ENCODE measurements around the gene HDAC9. TPM values are rescaled to one million over a fixed set of nuclear protein-coding genes. Genes with fewer than 3 reads are reported as not detected.

Gene HDAC9
- total RNA-seq, 1 donor from 2014 or later: 27.6 TPM

DNA sequence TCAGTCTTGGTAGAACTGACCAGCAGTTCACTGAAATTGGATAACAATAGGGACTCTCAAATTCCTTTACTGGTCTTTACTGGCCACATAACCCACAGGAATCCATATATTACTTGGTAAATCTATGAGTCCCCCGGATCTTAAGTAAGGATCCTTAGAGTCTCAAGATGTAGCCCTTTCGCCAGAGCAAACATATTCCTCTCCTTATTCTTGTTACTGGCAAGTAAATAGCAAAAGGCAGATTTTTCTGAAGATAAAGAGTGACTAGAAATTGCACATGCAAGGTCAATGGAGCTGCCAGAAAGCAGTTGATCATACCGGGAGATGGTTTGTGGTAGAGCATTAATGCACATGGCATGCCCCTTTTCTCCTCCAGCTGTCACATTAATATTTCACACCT, 283.0 kb downstream of the HDAC9 start:
- peaks cover 28% of the 10 kb centered on the region for H3K4me1 Mint-ChIP-seq (ENCODE audit: low read depth, unreplicated experiment)
- H3K27ac Mint-ChIP-seq (ENCODE audit: unreplicated experiment): peak overlapping the region; percentile 67
- no peaks in the 10 kb centered on the region for H3K9me3 Mint-ChIP-seq (ENCODE audit: unreplicated experiment)
- Histone ChIP-seq H4K20me1 (ENCODE audit: insufficient read depth, low read length) (no peaks in the 10 kb centered on the region), H3K27me3 (ENCODE audit: insufficient read depth, low read length) (no peaks in the 10 kb centered on the region), H3K79me2 (ENCODE audit: insufficient read depth, low read length) (no peaks in the 10 kb centered on the region), H2AFZ (ENCODE audit: low read depth, low read length) (no peak overlapping the region), H3K4me3 (ENCODE audit: insufficient read depth, low read depth, low read length) (no peak overlapping the region), H3K4me1 (ENCODE audit: insufficient read depth, low read length) (peaks cover 11% of the 10 kb centered on the region), H3K9me3 (ENCODE audit: insufficient read depth, low read depth, low read length) (no peaks in the 10 kb centered on the region), H3K36me3 (ENCODE audit: insufficient read depth, low read length) (no peaks in the 10 kb centered on the region), H3K9ac (ENCODE audit: low read length) (no peak overlapping the region), H3K4me2 (ENCODE audit: low read length) (peak overlapping the region; percentile 34), H3K27ac (ENCODE audit: low read depth, low read length) (no peak overlapping the region)
- DNase-seq (ENCODE audit: low read depth) (peak; percentile 99), FAIRE-seq (no peak)
- no peaks in the 10 kb centered on the region for H3K27me3 Mint-ChIP-seq (ENCODE audit: low read depth, unreplicated experiment)
- TF ChIP-seq EZH2 (IDR thresholded peaks at IDR 0.05; ENCODE audit: insufficient read depth, low read length): no peak
- TF ChIP-seq, protein P1, sequence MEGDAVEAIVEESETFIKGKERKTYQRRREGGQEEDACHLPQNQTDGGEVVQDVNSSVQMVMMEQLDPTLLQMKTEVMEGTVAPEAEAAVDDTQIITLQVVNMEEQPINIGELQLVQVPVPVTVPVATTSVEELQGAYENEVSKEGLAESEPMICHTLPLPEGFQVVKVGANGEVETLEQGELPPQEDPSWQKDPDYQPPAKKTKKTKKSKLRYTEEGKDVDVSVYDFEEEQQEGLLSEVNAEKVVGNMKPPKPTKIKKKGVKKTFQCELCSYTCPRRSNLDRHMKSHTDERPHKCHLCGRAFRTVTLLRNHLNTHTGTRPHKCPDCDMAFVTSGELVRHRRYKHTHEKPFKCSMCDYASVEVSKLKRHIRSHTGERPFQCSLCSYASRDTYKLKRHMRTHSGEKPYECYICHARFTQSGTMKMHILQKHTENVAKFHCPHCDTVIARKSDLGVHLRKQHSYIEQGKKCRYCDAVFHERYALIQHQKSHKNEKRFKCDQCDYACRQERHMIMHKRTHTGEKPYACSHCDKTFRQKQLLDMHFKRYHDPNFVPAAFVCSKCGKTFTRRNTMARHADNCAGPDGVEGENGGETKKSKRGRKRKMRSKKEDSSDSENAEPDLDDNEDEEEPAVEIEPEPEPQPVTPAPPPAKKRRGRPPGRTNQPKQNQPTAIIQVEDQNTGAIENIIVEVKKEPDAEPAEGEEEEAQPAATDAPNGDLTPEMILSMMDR (IDR thresholded peaks at IDR 0.05; ENCODE audit: insufficient read depth, low read depth, low read length): no peak
- peaks cover 2% of the 10 kb centered on the region for H3K36me3 Mint-ChIP-seq (ENCODE audit: low read depth, unreplicated experiment)
- no peak overlapping the region for H3K4me3 Mint-ChIP-seq (ENCODE audit: unreplicated experiment)

DNA sequence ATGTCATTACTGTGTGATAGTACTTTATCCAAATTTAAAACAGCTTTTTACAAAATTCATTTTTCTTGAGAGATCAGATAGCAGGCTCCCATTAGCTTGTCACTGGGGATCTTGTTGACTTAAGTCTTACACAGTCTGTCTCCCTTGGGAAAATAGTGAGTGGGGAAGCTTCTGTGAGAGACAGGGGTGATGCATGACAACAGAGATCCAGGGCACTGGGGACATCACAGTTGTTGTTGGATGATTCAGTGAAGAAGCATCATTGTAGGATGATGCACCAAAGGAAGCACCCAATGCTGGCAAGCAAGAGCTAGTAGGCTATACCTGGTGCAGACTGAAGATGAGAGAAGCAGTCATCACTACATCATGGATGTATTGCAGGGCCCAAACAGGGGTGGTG, 284.7 kb downstream of the HDAC9 start:
- DNase-seq (ENCODE audit: low read depth): no peak
- no peak overlapping the region for H3K4me2 ChIP-seq (ENCODE audit: low read length)
- H3K27ac ChIP-seq (ENCODE audit: low read depth, low read length): no peak overlapping the region
- H4K20me1 ChIP-seq (ENCODE audit: insufficient read depth, low read length): no peaks in the 10 kb centered on the region
- no peaks in the 10 kb centered on the region for H3K9me3 ChIP-seq (ENCODE audit: insufficient read depth, low read depth, low read length)
- no peaks in the 10 kb centered on the region for H3K79me2 ChIP-seq (ENCODE audit: insufficient read depth, low read length)
- H3K36me3 Mint-ChIP-seq (ENCODE audit: low read depth, unreplicated experiment): peaks cover 2% of the 10 kb centered on the region
- no peaks in the 10 kb centered on the region for H3K27me3 Mint-ChIP-seq (ENCODE audit: low read depth, unreplicated experiment)
- H2AFZ ChIP-seq (ENCODE audit: low read depth, low read length): no peak overlapping the region
- H3K27me3 ChIP-seq (ENCODE audit: insufficient read depth, low read length): no peaks in the 10 kb centered on the region
- no peak for FAIRE-seq
- H3K36me3 ChIP-seq (ENCODE audit: insufficient read depth, low read length): no peaks in the 10 kb centered on the region
- no peaks in the 10 kb centered on the region for H3K9me3 Mint-ChIP-seq (ENCODE audit: unreplicated experiment)
- H3K4me1 Mint-ChIP-seq (ENCODE audit: low read depth, unreplicated experiment): peaks cover 28% of the 10 kb centered on the region
- H3K4me1 ChIP-seq (ENCODE audit: insufficient read depth, low read length): peaks cover 11% of the 10 kb centered on the region
- TF ChIP-seq, protein P1 (IDR thresholded peaks at IDR 0.05; ENCODE audit: insufficient read depth, low read depth, low read length): no peak
- no peak for TF ChIP-seq EZH2 (IDR thresholded peaks at IDR 0.05; ENCODE audit: insufficient read depth, low read length)
- no peak overlapping the region for H3K27ac Mint-ChIP-seq (ENCODE audit: unreplicated experiment)
- no peak overlapping the region for H3K4me3 ChIP-seq (ENCODE audit: insufficient read depth, low read depth, low read length)
- H3K4me3 Mint-ChIP-seq (ENCODE audit: unreplicated experiment): no peak overlapping the region
- no peak overlapping the region for H3K9ac ChIP-seq (ENCODE audit: low read length)

DNA sequence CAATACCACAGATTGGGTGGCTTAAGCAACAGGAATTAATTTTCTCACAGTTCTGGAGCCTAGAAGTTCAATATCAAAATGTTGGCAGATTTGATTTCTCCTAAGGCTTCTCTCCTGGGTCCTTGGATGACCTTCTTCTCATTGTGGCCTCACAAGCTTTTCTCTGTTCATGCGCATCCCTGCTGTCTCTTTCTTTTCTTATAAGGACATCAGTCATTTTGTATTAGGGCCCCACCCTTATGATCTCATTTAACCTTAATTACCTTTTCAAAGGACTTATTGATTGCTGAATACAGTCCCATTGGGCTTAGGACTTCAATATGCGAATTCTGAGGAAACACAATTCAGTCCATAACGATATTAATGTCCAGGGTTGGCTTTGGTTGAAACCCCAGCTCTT, 285.4 kb downstream of the HDAC9 start:
- Histone ChIP-seq H3K79me2 (ENCODE audit: insufficient read depth, low read length) (no peaks in the 10 kb centered on the region), H3K4me2 (ENCODE audit: low read length) (no peak overlapping the region), H3K9me3 (ENCODE audit: insufficient read depth, low read depth, low read length) (no peaks in the 10 kb centered on the region), H3K4me1 (ENCODE audit: insufficient read depth, low read length) (peaks cover 11% of the 10 kb centered on the region), H3K36me3 (ENCODE audit: insufficient read depth, low read length) (no peaks in the 10 kb centered on the region), H3K4me3 (ENCODE audit: insufficient read depth, low read depth, low read length) (no peak overlapping the region), H2AFZ (ENCODE audit: low read depth, low read length) (no peak overlapping the region), H3K27ac (ENCODE audit: low read depth, low read length) (no peak overlapping the region), H3K27me3 (ENCODE audit: insufficient read depth, low read length) (no peaks in the 10 kb centered on the region), H4K20me1 (ENCODE audit: insufficient read depth, low read length) (no peaks in the 10 kb centered on the region), H3K9ac (ENCODE audit: low read length) (no peak overlapping the region)
- no peak overlapping the region for H3K27ac Mint-ChIP-seq (ENCODE audit: unreplicated experiment)
- H3K27me3 Mint-ChIP-seq (ENCODE audit: low read depth, unreplicated experiment): no peaks in the 10 kb centered on the region
- FAIRE-seq: no peak
- no peak overlapping the region for H3K4me3 Mint-ChIP-seq (ENCODE audit: unreplicated experiment)
- H3K4me1 Mint-ChIP-seq (ENCODE audit: low read depth, unreplicated experiment): peaks cover 28% of the 10 kb centered on the region
- no peak for DNase-seq (ENCODE audit: low read depth)
- TF ChIP-seq, protein P1 (IDR thresholded peaks at IDR 0.05; ENCODE audit: insufficient read depth, low read depth, low read length): no peak
- TF ChIP-seq EZH2 (IDR thresholded peaks at IDR 0.05; ENCODE audit: insufficient read depth, low read length): no peak
- H3K9me3 Mint-ChIP-seq (ENCODE audit: unreplicated experiment): no peaks in the 10 kb centered on the region
- H3K36me3 Mint-ChIP-seq (ENCODE audit: low read depth, unreplicated experiment): no peaks in the 10 kb centered on the region

Data from astrocyte (in vitro differentiated cells and primary cell).